Measurements from ENCODE around the gene GTSE1.

GTSE1 gene

DNA sequence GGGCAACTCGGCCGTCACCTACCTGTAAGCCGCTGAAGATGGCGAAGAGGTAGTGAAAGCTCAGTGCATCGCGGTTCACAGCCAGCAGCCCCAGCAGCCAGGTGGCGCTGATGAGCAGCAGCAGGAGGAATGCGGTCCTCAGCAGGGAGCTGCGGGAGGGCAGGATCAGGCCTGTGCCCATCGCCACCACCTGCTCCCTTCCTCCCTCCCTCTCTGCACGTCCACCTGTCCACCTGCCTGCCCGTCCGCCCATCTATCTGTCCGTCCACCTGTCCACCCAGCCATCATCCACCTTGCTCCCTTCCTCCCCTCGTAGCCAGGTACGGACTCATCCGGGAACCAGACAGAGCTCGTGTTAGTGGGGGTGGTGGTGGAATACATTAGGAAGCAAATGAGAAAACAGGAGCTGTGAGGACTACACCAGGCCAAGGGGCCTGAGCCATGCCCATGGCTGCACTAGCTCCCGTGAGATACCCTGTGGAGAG, 71.1 kb downstream of the GTSE1 start:
- no peak for DNase-seq

DNA sequence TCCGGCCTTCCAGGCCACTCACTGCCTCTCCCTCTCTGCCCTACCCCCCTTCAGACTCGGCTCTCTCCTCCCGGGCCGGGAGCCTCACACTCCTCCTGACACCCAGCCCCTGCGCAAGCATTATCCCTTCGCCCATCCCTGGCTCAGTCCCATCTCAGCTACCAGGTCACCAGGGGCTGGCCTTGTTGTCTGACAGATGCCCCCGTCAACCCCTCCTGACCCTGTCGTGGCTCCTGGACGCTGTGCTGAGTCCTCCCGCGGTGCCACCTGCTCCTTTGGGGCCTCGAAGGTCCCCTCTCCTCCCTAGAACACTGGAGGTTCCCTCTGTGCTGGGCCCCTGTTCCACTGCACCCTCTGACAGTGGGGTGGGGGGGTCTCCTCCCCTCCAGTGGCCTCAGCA, 71.8 kb downstream of the GTSE1 start:
- no peak for DNase-seq

DNA sequence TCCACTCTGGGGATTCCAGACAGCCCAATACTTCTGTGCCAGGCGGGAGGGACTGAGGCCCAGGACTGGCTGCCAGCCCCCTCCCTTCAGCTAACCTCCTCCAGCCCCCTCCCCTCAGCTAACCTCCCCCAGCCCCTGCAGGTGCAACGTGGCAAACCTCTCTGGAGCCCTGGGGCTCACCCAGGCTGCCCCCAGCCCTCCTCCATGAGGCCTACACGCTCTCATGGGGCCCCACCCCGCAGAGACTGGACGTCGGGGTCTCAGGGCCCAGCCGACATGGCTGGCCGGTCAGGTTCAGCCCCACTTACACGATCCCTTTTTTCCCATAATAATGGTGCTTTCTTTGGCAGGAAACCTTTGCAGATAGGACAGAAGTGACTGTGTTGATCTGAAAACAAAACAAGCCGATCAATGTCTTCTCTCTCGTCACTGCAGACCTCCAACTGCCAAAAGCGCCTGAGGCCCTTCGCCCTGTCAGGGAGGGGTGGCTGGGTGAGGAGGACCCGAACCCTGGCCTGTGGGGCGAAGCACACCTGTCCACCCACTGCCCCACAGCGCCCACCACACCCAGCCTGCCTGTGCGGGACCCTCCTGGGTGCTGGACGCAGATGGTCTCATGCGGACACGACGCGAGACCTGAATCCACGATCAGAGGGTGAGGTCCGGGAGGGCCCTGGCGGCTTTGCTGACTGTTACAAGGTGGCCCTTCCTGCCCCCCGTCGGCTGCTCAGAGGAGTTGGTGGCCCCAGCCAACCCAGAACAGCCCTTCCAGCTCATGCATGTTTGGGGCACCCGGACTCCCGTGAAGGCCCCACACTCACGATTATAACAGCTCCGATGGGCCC, 72.4 kb downstream of the GTSE1 start:
- no peak for DNase-seq

DNA sequence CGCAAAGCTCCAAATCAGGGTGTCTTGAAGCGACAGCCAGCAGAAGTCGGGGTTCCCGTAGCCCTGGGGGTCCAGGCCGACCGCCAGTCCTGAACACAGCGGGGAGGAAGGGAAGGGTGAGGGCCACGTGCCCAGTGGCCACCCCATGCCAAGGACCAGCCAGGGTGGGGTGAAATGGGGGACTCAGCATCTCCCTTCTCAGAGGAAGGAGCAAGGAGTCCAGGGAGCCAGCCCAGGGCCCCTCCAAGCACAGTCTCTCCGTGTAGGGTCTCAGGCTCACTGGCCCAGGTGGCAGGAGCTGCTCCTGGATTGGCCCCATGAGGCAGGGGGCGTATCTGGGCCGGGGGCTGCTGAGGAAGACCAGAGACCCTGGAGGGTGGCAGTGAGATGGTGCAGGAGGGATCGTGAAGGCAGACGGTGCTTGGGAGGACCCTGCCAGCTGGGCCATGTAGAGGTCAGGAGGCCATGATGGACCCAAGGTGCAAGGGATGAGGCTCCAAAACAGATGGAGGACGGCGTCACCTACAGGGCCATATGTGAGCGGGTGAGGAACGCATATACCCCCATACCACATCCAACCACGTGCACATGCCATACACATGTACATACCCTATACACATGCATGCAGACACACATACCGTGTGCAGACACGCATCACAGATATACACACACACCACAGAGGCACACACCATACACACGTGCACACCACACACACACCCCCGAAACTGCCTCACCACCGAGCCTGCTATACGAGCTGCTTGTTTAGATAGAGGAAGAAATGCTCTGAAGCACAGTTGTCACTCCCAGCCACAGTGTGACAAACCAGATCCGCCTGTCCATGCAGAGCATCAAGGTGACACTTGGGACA, 73.3 kb downstream of the GTSE1 start:
- no peak for DNase-seq

DNA sequence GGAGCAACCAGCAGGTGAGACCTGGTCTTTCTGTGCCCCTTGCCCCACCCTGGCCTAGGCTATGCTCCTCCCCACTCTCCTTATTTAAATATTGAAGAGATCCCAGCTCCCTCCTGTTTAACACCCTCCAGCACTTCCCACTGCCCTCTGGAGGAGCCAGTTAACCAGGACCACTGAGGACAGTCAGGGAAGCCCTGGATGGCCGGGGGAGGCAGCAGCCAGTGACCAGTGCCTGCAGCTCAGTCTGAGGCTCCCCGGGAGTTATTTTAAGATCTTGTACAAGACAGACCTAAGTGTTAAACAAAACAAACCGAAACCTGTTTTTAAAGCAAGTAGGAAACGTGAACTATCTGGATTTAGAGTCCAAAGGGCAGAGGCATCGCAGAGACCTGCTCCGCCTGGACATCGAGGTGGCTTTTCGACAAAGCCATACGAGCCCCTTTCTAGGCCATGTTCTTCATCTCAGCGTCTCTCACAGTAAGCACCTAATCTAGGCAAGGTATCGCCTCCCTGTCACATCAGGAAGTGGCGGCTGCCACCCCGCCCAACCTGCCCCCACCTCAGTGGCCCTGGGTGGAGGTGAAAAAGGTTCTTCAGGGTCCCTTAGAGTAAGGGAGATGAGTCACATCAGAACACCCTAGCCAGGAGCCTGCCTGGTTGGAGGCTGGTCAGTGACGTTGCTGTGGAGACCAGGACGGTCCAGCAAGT, 74.1 kb downstream of the GTSE1 start:
- DNase-seq = no peak

DNA sequence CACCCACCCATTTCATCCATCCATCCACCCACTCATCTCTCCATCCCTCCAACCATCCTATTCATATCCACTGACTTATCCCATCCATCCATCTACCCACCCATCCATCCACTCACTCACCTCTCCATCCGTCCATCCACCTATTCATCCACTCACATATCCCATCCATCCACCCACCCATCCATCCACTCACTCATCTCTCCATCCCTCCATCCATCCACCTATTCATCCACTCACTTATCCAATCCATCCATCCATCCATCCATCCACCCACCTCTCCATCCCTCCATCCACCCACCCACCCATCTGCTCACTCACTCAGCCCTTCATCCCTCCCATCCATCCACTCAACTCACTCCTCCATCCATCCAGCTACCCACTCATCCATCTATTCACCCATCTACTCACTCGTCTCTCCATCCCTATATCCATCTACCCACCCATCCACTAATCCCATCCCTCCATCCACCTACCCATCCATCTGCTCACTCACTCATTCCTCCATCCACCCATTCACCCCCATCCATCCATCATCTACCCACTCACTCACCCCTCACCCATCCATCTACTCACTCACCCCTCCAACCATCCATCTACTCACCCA, 75.1 kb downstream of the GTSE1 start:
- DNase-seq = no peak

DNA sequence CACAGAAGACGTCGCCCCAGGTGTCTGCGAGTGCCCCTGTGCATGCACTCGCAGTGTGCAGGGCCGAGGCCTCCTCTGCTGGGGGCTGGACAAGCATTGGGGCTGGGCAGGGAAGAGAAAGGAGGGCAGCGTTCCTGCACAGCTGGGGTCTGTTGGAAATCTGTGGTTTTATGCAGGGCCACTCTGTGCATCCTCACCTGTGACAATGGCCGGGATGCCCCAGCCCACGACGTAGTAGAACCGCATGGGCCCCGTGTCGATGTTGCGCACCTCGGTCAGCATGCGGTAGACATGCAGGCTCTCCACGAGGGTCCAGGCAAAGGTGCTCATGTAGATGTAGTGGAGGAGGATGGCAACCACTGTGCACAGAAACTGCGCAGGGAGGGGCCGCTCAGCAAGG, 76.0 kb downstream of the GTSE1 start:
- no peak for DNase-seq

DNA sequence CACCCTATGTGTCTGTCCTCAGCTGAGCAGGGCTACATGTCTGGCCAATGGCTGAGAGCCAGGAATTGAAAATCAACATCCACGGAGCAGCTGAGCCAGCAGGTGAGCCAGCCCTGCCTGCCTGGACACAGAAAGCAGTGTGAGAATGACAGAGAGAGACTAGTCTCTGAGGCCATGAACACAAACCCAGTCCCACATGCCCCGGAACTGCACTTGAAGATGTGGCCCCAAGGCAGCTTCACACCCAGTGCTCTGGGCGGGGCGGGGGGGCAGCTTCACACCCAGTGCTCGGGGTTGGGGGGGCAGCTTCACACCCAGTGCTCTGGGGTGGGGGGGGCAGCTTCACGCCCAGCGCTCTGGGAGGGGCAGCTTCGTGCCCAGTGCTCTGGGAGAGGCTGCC, 76.5 kb downstream of the GTSE1 start:
- DNase-seq = no peak

DNA sequence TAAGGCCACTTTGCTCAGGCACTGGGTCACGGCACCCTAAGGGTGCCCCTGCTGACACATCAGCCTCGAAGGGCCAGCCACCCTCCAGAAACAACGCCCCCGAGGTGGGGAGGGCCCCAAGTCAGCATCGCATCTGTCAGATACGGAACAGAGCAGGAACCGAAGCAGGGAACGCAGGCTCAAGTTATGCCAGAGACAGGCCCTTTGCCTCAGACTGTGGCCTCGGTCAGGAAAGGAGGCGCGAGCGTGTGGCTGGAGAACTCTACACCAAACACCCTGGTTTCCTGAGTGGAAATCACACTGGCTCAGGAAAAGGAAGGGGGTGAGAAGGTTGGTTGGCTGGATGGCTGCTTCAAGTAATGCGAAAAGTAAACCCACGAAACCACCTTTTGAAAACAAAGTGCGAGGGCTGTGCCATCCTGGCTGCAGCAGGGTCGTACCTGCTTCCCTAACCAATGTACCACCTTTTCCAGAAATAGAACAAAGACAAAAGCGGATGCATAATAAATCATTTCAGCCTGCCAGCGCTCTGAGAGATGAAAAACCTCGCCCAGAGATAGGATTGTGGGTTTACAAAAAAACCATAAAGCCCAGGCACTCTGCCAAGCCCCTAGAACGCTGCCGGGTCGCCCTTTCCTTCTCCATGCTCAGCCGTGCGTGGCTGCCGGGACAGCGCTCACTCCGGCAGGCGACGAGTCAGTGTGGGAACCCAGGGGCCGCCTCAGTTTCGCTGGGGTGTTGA, 77.4 kb downstream of the GTSE1 start:
- DNase-seq = no peak

DNA sequence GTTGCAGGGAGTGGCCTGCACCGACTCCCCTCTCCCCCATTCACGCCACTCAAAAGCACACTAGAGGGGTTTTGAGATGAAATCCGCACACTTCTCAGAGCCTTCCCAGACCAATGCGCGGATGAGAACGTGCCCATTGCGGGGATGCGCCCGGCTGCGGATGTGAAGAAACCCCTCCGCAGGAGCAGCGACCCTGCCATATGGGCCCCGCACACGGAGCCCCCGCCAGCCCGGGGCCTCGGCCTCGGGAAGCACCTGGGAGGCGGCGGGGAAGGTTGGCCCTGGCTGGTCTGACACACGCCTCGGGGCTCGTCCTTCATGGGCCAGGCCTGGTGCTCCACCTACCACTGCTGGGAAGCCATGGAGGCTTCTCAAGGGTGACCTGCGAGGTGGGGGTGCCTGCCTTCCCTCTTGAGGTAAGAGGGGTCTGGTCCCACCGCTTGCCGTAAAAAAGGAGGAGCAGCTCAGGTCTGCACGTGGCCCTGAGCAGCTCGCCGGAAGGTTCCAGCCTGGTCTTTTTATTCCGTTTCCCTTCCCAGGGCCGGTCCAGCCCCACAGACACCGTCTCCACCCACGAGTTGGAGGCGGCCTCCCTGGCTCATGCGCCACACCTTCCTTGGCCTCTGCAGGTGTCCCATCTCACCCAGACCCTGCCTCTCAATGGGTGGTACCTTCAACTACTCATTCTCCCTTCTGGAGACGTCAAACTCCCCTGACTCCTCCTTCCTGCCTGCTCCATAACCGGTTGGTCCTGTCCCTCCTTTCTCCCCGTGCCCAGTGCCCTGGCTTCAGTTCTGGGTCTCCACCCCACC, 78.2 kb downstream of the GTSE1 start:
- DNase-seq = no peak

DNA sequence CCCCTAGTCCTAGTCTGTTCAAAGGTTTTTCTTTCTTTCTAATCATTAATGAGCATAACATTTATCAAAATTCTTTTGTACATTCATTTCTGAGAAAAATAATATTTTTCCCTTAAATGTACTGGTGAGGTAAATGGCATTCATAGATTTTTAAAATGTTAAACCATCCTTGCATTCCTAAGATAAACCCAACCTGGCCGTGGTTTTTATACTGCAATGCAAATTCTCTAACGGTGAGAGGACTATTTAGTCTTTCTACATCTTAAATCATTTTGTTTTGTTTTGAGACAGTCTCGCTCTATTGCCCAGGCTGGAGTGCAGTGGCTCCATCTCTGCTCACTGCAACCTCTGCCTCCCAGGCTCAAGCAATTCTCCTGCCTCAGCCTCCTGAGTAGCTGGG, 79.4 kb downstream of the GTSE1 start:
- no peak for DNase-seq

DNA sequence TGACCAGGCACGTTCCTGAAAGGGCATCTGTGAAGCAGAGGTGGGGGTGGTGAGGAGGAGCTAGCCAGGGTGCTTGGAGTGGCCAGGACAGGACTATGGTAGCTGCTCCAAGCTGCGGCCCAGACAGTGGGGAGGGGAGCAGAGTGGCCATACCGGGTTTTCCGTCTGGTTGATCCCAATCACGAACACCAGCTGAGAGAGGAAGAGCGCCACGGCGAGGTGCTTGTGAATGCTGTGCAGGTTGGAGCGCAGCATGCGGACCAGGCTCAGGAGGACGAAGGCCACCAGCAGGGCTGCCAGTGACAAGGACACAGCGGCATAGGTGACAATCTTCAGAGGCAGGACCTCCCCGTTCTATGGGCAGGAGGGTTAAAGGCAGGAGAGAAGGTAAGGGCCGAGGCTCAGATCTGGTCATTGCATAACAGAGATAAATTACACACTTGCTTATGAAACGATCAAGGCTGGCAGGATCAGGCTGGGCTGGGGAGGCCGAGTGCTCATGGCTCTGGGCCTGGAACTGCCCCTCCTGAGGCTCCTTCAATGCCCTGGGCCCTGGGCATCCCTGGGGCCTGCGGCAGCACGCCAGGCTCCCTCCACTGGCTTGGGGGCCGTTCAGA, 80.3 kb downstream of the GTSE1 start:
- no peak for DNase-seq

DNA sequence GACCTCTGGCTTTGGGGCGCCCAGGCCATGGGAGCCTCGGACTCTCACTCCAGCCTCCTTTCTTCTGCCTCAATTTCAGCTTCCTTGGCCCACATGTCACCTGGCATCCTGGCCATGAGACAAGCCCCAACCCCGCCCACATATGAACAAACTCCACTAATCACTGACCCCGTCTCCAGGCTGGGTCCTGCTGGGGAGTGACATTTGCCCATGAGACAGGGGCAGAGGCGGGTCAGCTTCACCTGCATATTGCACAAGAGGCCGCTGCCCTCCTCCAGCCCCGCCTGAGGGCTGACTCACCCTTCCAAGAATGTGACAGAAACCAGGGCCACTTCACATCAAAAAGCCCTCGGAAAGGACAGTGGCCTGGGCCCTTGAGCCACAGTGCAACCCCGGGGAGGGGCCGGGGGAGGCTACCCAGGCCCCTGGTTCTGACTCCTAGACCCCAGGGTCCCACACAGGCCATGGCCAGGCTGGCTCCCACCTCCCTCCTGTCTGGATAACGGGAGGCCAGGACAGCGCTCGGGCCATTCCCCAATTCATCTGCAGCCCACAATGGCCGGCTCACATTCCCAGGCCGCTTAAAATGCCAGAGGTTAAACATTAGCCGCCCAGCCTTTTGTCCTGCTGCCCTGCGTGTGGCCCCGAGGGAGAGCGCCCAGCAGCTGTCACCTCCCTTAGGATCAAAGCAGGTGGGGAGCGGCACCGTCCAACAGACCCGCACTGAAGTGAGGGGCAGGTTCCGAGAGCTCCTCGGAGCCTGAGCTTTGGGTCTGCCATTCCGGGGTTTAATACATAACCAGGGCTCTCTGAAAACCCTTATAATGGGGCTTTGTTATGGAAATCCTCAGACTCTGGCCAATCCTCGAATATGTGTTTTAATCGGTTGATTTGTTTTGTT, 81.1 kb downstream of the GTSE1 start:
- peak in 1 of 2 experiments; percentile 13 for DNase-seq

DNA sequence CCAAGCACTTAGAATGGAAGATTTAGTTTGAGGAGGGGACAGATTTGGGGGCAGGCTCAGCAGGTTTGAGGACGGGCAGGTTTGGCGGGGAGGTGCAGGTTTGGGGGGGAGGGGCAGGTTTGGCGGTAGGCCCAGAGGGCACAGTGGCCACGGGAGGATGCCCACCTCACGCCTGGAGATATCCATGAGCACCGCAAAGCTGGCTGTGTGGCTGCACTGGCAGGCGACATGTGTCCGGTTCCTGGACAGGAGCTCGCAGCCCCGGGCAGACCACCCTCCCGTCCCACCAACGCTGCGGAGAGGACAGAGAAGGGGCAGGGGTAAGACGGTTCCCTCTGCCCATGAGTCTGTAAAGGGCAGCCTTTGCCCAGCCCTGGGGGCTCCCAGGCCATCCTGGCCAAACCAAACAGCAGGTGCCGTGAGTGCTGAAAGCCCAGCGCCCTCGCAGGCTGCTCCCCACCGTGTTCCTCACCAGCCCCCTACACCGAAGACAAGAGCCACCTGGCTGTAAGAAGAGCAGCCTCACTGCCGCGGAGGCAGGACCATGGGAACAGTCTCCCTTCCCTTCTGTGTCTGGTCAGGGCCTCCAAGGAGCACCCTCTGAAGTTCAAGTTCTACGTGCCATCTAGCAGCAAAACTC, 81.9 kb downstream of the GTSE1 start:
- no peak for DNase-seq

DNA sequence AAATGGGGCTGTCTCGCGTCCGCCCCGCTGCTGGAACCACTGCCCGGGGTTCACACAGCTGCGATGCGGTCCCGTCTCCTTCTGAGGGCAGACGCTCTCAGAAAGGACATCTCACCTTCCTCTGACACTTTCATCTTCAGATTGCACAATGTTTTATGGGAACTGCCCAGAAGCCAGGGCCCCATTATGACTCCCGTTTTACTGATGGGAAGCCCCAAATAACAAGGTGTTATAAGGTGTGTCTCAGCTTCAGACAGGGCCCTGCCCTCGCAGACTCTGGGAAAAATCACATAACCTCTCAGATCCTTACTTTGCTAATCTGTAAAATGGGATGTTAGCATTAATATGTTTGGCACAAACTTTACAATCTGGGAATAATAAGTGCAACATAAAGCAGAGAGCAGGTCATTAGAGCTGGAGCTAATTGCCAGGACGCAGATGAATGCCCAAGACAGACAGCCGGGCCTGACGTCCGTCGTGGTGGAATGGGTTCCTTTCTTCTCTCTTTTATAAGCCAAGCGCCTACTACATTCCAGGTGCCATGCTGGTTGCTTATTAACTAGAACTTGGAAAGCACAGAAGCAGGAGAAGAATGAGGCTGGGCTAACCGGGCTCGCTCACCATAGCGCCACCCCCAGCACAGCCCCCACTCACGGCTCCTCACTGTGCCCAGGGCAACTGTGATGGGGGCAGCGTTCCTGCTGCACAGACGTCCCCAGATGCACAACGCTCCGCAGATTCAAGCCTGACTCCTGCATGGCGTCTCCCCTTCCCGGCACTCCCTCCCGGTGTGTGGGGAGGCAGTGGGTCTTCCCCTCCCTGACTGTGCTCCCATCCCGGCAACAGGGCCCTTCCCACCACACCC, 82.6 kb downstream of the GTSE1 start:
- no peak for DNase-seq

DNA sequence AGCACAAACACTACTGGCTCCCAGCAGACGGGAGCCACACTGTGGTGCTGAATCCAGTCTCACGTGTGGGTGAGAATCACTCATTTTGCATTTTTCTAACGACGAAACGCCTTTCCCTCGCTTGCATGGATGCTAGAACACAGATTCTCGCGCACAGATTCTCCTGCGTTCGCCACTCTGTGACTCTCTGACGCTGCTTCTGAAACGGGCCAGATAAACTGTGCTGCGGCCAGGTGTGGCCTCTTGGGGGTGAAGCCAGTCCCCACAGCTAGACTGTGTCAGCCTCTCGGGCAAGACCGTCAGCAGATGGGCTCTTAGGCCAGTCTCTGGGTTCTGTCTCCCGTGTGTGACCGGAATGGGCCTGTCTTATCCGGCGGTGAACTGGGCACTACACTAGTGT, 83.4 kb downstream of the GTSE1 start:
- DNase-seq = no peak
